Measurements from ENCODE around the gene FURIN. TPM values are rescaled to one million over a fixed set of nuclear protein-coding genes. Genes with fewer than 3 reads are reported as not detected.

FURIN gene
- total and polyA plus RNA-seq, 2 donors (not counting 1 experiment from before 2014, with no cell fraction given), result 19.4 to 27.9 TPM

- peak within 1 kb of the TSS; percentile 91 for H2AFZ ChIP-seq (ENCODE audit: low read length)
- H3K79me2 ChIP-seq (ENCODE audit: control insufficient read depth, insufficient read depth, low read length), result no peaks in the 10 kb centered on the region
- no peak for TF ChIP-seq CTCF (conservative IDR thresholded peaks at IDR 0.05 in 1 of 2, IDR thresholded peaks at IDR 0.05 in 1 of 2; ENCODE audit: low read depth in 1 of 2, low read length in 2 of 2)
- no peak for TF ChIP-seq EZH2 (IDR thresholded peaks at IDR 0.05; ENCODE audit: low read length, missing control alignments)
- peak within 1 kb of the TSS; percentile 73 for H3K9ac ChIP-seq (ENCODE audit: insufficient read depth, low read length)
- peak; percentile 19 to 55 for DNase-seq (ENCODE audit: low read depth in 2 of 2)
- H4K20me1 ChIP-seq (ENCODE audit: control insufficient read depth, extremely low read depth, insufficient read depth, low read length), result no peaks in the 10 kb centered on the region
- peak within 1 kb of the TSS; percentile 71 for H3K27ac ChIP-seq (ENCODE audit: insufficient read depth, low read length)
- H3K9me3 ChIP-seq (ENCODE audit: control insufficient read depth, insufficient read depth, low read depth, low read length), result no peaks in the 10 kb centered on the region
- H3K4me2 ChIP-seq (ENCODE audit: extremely low read depth, insufficient read depth, low read length), result peak within 1 kb of the TSS; percentile 94
- H3K4me1 ChIP-seq (ENCODE audit: control insufficient read depth, extremely low read depth, insufficient read depth, low read length), result no peaks in the 10 kb centered on the region
- H3K36me3 ChIP-seq (ENCODE audit: control insufficient read depth, insufficient read depth, low read length), result peaks cover 13% of the 10 kb centered on the region
- H3K27me3 ChIP-seq (ENCODE audit: control insufficient read depth, insufficient read depth, low read length), result no peaks in the 10 kb centered on the region
- peak within 1 kb of the TSS; percentile 75 to 82 (median 76) for H3K4me3 ChIP-seq (replicated peaks in 1 of 4; ENCODE audit: control extremely low read depth in 1 of 4, insufficient read depth in 1 of 4, low read depth in 3 of 4, low read length in 4 of 4)
Observed at GRCh38 chr15:90902840-90903732, 34.7 kb downstream of the FURIN start, which contains the start of gene MAN2A2. Gene MAN2A2 (plus strand): TSS chr15:90903302. CDS start chr15:90904208, 906 bp downstream.

- TF ChIP-seq CTCF (conservative IDR thresholded peaks at IDR 0.05 in 1 of 2, IDR thresholded peaks at IDR 0.05 in 1 of 2; ENCODE audit: low read depth in 1 of 2, low read length in 2 of 2) (no peak), EZH2 (IDR thresholded peaks at IDR 0.05; ENCODE audit: low read length, missing control alignments) (no peak)
- Histone ChIP-seq H3K27me3 (ENCODE audit: control insufficient read depth, insufficient read depth, low read length) (no peaks in the 10 kb centered on the region), H3K79me2 (ENCODE audit: control insufficient read depth, insufficient read depth, low read length) (no peaks in the 10 kb centered on the region), H2AFZ (ENCODE audit: low read length) (peak overlapping the region; percentile 62), H3K4me1 (ENCODE audit: control insufficient read depth, extremely low read depth, insufficient read depth, low read length) (no peaks in the 10 kb centered on the region), H3K4me2 (ENCODE audit: extremely low read depth, insufficient read depth, low read length) (peak overlapping the region; percentile 94), H4K20me1 (ENCODE audit: control insufficient read depth, extremely low read depth, insufficient read depth, low read length) (no peaks in the 10 kb centered on the region), H3K9me3 (ENCODE audit: control insufficient read depth, insufficient read depth, low read depth, low read length) (no peaks in the 10 kb centered on the region), H3K36me3 (ENCODE audit: control insufficient read depth, insufficient read depth, low read length) (peaks cover 13% of the 10 kb centered on the region), H3K27ac (ENCODE audit: insufficient read depth, low read length) (no peak overlapping the region), H3K9ac (ENCODE audit: insufficient read depth, low read length) (no peak overlapping the region), H3K4me3 (replicated peaks in 1 of 4; ENCODE audit: control extremely low read depth in 1 of 4, insufficient read depth in 1 of 4, low read depth in 3 of 4, low read length in 4 of 4) (peak overlapping the region; percentile 65 to 82 (median 76))
- peak in 1 of 2 donors; percentile 8 for DNase-seq (ENCODE audit: low read depth in 2 of 2)
Observed at GRCh38 chr15:90903733-90904536, 35.5 kb downstream of the FURIN start.

- Histone ChIP-seq H3K36me3 (ENCODE audit: control insufficient read depth, insufficient read depth, low read length) (peaks cover 13% of the 10 kb centered on the region), H3K4me1 (ENCODE audit: control insufficient read depth, extremely low read depth, insufficient read depth, low read length) (no peaks in the 10 kb centered on the region), H3K4me2 (ENCODE audit: extremely low read depth, insufficient read depth, low read length) (no peak overlapping the region), H3K4me3 (replicated peaks in 1 of 4; ENCODE audit: control extremely low read depth in 1 of 4, insufficient read depth in 1 of 4, low read depth in 3 of 4, low read length in 4 of 4) (no peak overlapping the region), H3K9ac (ENCODE audit: insufficient read depth, low read length) (no peak overlapping the region), H4K20me1 (ENCODE audit: control insufficient read depth, extremely low read depth, insufficient read depth, low read length) (no peaks in the 10 kb centered on the region), H3K27ac (ENCODE audit: insufficient read depth, low read length) (no peak overlapping the region), H3K9me3 (ENCODE audit: control insufficient read depth, insufficient read depth, low read depth, low read length) (no peaks in the 10 kb centered on the region), H2AFZ (ENCODE audit: low read length) (no peak overlapping the region), H3K79me2 (ENCODE audit: control insufficient read depth, insufficient read depth, low read length) (no peaks in the 10 kb centered on the region), H3K27me3 (ENCODE audit: control insufficient read depth, insufficient read depth, low read length) (no peaks in the 10 kb centered on the region)
- TF ChIP-seq CTCF (conservative IDR thresholded peaks at IDR 0.05 in 1 of 2, IDR thresholded peaks at IDR 0.05 in 1 of 2; ENCODE audit: low read depth in 1 of 2, low read length in 2 of 2) (no peak), EZH2 (IDR thresholded peaks at IDR 0.05; ENCODE audit: low read length, missing control alignments) (no peak)
- no peak for DNase-seq (ENCODE audit: low read depth in 2 of 2)
Observed at GRCh38 chr15:90904746-90905145, 36.4 kb downstream of the FURIN start.

Data from fibroblast of lung (primary cell).